ENCODE measurements around the gene PINK1.
A peak's percentile ranks its signal among the peaks of the same experiment; 100 is the strongest.

The PINK1 gene

DNA sequence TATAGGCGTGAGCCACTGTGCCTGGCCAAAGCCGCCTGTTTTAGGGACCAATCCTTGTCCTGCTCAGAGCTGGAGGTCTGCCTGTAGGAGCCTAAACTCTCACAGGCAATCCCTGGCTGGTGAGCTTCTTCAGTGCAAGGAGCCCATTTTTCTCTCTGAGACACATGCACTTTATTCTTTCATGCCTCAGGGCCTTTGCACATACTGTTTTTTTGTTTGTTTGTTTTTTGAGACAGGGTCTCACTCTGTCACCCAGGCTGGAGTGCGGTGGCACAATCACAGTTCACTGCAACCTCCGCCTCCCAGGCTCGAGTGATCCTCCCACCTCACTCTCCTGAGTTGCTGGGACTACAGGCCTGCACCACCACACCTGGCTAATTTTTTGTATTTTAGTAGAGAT lies 21.6 kb upstream of the PINK1 start:
- DNase-seq: no peak

DNA sequence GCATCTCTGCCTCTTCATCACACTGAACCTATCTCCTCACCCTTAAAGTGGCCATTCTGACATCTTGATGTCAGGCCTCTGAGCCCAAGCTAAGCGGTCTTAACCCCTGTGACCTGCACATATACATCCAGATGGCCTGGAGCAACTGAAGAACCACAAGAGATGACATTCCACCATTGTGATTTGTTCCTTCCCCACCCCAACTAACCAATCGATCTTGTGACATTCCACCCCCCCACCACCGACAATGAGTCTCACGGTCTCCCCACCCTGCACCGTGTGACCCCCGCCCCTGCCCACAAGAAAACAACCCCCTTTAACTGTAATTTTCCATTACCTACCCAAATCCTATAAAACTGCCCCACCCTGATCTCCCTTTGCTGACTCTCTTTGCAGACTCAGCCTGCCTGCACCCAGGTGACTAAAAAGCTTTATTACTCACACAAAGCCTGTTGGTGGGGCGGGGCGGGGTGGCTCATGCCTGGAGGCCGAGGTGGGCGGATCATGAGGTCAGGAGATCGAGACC lies 21.0 kb upstream of the PINK1 start:
- DNase-seq: no peak

DNA sequence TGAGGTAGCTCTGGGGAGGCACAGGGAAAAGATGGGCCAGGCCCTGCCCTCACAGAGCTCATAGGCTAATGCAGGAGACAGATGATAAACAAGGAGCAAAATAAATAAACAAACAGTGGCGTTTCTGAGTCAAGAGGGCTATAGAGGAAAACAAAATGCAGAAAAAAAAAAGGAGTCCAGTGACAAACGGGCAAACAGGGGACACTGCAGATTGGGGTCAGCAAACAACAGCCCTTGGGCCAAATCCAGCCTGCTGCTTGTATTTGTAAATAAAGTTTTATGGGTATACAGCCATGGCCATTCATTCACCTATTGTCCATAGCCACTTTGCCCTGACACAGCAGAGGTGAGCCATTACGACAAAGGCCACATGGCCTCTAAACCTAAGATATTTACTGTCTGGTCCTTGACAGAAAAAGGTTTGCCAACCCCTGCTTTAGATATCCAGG lies 19.1 kb upstream of the PINK1 start:
- no peak for DNase-seq

DNA sequence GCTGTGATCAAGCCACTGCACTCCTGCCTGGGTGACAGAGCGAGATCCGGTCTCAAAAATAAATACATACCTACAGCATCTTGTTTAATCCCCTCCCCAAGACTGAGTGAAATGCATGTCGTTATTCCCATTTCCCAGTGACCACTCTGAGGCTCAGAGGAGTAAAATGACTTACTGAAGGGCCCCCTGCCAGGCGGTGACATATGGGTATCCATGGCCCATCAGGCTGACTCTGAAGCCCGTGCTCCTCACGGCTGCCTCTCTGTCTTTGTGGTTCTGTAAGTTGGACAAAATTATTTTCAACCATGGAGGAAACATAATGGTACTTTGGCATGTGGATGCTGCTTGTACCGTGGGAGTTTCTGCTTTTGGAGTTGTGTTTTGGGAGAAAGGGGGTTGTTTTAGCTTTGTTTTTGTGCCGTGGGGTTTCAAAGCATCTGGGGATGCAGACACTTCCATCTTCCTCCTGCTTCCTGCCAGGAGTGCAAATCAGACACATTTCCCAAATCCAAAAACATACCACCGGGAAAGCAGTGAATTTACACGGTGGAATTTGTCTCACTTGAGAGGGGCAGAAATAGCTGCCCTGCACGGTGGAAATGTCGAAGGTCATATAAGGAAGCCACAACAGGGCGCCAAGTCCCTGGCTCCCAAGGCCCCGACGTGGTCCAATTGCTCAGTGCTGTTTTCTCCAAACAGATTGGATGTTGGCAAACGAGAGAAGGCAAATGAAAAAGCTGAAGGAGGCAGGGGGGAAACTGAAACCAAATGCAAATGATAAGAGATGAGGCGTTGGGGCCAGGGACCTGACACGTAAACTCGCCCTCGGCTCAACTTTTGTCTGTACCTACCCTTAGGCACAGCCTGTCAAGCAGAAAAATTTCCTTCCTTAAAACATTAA lies 17.1 kb upstream of the PINK1 start:
- DNase-seq: no peak

DNA sequence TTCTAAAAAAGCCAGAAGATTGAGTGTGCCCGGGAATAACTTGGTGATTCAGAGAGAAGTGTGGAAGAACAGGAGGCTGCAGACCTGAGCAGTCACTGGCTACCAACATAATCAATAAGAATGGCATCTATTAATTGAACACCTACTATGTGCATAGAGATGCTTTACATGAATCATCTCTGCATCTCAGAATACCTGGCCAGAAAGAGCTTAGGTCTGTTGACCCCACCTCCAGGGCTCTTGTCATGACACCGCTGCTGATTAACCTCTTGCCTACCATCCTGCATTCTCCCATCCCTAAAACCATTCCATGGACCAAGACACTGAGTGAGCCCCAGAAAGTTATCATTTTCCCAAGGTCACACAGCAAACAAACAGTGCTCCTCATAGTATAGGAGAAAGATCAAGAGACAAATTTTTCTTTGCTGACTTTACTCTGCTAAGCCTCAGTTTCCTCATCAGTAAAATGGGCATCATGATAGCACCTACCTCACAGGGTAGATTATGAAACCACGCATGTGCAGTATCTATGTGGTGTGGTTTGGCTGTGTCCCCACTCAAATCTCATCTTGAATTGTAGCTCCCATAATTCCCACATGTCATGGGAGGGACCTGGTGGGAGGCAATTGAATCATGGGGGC lies 16.3 kb upstream of the PINK1 start:
- no peak for DNase-seq

DNA sequence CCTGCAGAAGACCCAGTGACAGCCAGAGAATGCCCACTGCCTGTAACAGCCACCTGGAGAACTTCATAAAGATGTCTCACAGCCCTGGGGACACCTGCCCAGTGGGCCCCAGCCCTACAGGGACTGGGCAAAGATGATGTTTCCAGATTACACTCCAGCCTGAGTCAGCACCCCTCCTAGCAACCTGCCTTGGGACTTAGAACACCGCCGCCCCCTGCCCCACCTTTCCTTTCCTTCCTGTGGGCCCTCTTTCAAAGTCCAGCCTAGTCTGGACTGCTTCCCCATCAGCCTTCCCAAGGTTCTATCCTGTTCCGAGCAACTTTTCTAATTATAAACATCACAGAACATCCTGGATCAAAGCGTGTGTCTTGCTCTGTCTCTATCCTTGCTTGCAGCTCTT lies 14.7 kb upstream of the PINK1 start:
- no peak for DNase-seq

DNA sequence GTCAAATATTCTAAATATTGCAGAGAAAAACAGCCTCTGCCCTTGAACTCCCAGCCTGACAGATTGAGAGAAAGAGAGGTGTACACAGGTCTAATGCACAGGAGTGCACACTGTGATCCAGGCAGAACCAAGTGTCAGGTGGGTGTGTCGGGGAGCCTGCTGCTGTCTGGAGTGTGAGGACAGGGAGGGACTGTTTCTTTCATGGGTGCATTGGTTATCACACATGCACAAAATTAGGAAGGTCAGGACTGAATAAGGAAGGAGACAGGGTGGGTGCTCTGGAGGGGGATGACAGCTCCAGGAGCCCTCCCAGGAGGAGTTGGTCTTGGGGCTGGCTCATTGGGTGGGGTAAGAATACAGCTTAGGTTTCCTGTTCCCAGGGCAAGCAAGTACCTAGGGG lies 13.3 kb upstream of the PINK1 start:
- DNase-seq: no peak

DNA sequence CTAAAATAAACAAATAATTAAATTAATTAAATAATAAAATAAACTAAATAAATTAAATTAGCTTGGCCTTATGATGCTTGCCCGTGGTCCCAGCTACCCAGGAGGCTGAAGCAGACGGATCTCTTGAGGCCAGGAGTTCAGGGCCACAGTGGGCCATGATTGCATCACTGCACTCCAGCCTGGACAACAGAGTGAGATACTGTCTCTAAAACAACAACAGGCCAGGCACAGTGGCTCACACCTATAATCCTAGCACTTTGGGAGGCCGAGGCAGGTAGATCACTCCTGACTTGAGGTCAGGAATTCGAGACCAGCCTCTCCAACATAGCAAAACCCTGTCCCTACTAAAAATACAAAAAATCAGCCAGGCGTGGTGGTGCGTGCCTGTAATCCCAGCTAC lies 12.2 kb upstream of the PINK1 start:
- DNase-seq: no peak

DNA sequence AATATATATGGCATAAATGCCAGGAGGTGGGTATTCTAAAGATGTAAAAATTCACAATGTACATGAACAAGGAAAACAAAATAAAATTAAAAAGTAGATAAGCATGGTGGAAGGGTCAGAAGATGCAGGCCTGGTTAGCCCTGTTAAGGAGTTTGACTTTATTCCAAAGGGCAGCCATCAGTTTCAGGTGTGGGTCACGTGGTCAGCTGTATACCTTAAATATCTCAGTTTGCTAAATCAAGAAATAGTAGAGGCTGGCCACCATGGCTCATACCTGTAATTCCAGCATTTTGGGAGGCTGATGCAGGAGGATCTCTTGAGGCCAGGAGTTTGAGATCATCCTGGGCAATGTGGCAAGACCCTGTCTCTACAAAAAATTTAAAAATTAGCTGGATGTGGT lies 8.5 kb upstream of the PINK1 start:
- DNase-seq: no peak

DNA sequence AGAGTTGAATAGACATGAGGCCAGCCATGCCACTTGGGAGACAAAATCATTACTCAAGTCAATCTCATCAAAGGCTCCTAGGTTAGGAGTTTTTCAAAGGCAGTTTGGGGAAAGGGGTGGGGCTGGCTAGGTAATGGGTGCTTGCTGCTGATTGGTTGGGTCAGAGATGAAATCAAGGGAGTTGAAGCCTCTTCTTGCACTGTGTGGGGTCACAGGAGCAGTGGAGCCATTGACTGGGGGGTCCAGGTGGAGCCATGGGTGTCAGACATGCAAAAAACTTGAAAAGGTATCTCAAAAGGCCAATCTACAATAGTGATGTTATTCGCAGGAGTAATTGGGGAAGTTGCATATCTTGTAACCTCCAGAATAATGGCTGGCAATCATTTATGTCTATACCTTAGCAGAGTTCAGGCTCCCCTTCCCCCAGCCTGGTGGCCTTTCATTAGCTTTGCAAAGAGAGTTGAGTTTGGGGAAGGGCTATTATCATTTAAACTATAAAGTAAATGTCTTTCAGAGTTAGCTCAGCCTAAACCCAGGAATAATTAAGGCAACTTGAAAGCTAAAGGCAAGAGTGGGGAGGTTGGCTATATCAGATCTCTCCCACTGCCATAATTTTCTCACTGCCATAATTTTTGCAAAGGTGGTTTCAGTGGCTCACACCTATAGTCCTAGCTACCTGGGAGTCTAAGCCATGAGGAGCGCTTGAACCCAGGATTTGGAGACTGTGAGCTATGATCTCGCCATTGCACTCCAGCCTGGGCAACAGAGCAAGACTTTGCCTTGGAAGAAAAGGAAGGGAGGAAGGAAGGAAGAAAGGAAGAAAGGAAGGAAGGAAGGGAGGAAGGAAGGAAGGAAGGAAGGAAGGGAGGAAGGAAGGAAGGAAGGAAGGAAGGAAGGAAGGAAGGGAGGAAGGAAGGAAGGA lies 7.8 kb upstream of the PINK1 start:
- no peak for DNase-seq

DNA sequence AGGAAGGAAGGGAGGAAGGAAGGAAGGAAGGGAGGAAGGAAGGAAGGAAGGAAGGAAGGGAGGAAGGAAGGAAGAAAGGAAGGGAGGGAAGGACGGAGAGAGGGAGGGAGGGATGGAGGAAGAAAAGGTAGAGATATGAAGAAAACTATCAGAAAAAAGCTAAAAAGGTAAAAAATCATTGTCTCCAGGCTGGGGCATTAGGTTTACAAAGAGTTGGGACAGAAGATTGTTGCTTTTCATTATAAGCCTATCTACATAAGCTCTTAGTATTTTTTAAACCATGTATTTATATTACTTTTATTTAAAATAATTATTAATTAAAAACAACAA lies 7.2 kb upstream of the PINK1 start:
- no peak for DNase-seq

DNA sequence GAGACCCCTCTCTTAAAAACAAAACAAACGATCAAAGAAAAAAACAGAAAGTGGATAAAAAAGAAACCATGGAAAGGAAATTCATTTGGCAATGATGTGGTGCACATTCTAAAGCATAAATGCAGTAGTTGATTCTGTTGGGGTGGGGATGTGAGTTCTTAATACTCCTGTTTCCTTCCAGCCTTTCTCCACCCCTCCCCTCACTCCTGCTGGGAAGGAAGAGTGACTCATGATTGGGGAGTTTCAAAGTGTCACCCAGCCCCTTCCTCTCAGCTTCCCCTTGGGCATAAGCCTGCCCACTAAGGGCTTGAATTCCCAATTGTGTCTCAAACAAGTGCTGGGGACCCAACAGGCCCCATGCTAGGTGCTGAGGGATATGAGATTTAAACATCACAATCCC lies 6.7 kb upstream of the PINK1 start:
- DNase-seq: no peak

DNA sequence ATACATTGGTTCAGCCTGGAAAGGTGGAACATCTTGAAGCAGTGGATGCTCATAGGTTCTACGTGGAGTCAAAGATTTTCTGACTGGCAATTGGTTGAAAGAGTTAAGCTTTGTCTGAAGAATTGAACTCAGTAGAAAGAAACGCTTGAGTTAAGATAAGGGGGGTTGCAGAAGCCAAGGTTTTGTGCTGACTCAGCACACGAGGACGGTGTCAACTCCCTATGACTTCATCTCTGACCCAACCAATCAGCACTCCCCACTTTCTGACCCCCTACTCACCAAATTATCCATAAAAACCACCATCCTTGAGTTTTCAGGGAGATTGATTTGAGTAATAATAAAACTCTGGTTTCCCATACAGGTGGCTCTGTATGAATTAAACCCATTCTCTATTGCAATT lies 2.5 kb upstream of the PINK1 start:
- DNase-seq: no peak

DNA sequence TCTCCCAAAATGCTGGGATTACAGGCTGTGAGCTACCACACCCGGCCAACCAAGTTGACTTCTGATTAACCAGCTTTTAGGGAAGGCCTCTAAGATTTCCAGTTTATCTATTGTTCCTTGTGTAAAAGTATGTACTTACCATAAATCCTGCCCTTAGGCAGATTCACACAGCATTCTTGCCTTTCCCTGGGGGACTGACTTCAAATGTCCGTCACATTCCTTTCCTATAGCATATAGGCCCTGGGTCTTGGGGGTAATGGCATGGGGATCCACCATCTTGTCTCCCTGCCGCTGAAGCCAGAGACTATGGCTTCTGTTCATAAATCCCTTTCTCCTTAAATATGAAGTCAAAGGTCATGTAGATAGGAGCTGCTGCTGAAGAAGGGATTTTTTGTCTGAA lies 872 bp upstream of the PINK1 start:
- peak; percentile 29 for DNase-seq

DNA sequence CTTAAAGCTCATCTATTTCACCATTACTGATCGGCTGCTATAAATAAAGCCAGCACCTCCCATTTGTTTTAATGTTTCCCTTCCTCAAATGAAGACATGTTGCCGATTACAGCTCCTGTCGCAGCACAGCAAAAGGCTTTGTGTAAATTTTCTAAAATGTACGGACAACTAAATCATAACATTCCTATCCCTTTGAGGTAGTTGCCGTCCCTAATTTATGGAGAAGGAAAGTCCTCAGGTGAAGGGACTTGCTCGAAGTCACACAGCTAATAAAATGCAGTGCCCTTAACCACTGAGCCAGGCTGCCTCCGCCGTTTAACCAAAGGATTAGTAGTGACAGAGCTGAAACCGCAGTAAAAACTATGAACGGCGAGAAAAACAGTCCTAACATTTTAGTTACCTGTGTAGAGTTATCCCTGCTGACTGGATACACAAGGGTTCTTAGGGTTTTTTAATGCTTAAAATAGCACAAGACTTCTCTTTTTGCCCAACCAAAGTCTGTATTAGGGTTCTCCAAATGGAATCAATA lies 871 bp downstream of the PINK1 start:
- DNase-seq: no peak

DNA sequence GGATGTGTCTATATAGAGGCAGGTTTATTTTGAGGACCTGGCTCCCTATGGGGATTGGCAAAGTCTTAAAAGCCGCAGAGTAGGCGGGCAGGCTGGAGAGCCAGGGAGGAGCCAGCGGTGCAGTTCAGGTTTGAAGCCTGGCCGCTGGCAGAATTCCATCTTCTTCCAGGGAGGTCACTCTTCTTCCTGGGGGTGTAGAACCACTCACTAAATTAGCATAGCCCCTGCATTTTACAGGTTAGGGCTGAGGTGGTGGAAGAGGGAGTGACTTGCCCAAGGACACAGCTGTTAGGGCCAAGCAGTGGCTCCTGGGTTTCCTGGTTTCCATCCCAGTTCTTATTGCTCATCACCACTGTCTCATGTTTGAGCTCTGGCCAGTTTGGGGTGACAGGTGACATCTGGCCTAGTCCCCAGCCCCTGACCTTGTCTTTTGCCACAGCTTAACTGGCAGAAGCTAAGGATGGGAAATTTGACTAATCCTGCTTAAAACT lies 1.4 kb downstream of the PINK1 start:
- peak; percentile 45 for DNase-seq

DNA sequence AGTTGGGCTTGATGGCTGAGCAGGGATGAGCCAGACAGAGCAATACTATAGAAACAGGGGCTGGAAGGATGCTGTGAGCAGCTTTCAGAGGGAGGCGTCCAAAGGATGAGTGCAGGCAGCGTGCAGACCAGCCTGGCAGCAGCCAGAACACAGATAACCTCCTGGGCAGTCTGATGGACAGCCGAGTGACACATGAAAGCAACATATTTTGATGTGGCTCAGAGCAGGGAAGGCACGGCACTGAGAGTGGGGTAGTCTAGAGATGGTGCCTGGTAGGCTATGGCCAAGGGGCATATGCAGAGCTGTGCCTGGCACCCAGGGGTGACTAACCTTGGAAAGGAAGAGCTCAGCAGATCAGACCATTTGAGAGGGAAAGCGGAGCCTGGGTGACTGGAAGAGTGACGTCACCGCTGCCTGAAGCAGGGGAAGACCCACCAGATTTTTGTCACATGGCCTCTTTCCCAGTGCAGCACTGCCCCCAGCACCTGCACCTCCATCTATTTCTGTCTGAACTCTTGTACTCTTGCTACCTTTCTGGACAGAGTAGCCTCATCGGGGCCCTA lies 3.6 kb downstream of the PINK1 start:
- no peak for DNase-seq

DNA sequence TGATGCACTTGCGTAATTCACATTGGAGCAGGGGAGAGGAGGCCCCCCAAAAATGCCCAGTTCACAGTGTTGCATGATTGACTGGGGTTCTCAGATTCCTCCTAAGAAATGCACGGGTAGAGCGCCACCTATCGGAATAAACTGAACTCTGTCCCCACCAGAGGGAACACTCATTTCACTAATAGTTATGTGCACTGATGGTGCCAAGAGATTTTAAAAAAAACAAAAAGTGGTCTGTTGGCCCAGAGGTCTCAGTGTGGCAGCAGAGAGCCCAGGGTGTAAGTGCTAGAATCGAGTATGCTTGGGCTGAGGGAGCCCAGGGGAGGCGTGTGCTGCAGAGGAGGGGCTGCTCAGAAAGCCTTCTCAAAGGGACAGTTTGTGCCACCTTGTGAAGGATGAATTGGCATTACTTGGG lies 6.9 kb downstream of the PINK1 start:
- DNase-seq: peak; percentile 51

DNA sequence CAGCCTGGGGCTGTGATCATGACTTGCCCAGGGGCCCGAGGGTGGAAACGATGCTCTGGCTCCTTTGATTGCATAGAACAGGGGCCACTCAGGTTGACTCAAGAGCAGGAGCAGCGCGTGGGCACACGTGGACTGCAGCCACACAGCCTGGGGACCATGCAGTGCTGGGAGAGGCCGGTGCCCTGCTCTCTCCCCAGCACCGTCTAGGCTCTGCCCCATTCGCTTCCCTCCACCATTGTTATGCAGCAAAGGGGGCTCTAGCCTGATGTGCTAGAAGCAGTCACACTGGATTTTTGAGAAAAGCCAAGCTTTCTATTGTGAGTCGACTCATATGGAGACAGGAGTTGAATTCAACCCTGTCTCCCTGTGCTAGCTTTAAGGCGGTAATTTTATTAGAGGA lies 8.7 kb downstream of the PINK1 start:
- no peak for DNase-seq

DNA sequence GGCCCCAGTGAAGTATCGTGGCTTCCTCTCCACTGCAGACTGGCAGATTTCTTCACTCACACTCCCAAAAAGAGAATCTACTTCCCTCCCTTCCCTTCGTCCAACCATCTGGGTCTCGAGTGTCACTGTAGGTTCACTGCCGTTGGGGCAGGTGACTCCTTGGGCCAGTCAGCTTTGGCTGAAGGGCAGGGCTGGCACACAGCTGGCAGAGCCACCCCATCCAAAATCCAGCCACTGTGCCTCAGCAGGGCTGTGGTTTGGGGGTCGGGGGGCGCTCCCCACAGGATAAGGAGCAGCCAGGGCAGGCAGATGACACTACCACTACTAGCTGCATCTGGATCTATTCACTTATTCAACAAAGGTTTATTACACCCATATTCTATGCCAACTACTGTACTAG lies 9.8 kb downstream of the PINK1 start:
- DNase-seq: no peak

DNA sequence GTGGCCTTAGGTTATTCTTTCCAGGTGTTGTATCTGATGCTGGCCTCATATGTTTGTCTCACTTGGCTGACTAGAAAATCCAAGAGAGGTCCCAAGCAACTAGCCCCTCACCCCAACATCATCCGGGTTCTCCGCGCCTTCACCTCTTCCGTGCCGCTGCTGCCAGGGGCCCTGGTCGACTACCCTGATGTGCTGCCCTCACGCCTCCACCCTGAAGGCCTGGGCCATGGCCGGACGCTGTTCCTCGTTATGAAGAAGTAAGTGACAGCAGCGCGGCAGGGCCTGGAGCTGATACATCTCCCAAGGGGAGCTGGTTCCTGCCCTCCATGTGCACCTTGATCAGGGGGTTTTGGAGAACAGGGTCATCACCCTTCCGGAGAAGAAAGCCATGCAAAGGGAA lies 11.2 kb downstream of the PINK1 start:
- no peak for DNase-seq

DNA sequence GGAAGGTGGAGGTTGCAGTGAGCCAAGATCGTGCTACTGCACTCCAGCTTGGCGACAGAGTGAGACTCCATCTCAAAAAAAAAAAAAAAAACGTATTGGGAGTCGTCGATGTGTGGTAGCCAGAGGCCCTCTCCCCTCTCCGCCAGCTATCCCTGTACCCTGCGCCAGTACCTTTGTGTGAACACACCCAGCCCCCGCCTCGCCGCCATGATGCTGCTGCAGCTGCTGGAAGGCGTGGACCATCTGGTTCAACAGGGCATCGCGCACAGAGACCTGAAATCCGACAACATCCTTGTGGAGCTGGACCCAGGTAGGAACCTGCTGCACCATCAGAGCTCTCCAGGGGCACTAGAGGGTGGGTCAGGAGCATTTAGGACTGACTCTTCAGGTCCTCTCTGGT lies 12.2 kb downstream of the PINK1 start:
- no peak for DNase-seq

DNA sequence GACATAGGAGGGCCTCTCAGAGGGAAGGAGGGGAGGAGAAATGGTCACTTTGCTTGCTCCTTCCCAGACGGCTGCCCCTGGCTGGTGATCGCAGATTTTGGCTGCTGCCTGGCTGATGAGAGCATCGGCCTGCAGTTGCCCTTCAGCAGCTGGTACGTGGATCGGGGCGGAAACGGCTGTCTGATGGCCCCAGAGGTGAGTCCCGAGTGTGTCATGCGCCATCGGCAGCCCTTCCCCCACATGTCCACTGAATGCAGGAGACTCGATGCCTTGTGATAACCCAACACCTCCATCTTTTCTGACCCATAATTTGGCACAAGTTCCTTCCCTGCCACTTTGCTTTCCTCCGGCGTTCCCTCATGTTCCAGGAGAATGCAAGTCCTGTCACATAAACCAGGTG lies 15.2 kb downstream of the PINK1 start:
- DNase-seq: no peak

All from fibroblast of upper back skin (primary cell).